ENCODE data around the gene SUN2. TPM values are rescaled to one million over a fixed set of nuclear protein-coding genes. Genes with fewer than 3 reads are reported as not detected.

The SUN2 gene
- total and polyA plus RNA-seq, 11 donors, result 41.3 to 405 (median 125) TPM

DNA sequence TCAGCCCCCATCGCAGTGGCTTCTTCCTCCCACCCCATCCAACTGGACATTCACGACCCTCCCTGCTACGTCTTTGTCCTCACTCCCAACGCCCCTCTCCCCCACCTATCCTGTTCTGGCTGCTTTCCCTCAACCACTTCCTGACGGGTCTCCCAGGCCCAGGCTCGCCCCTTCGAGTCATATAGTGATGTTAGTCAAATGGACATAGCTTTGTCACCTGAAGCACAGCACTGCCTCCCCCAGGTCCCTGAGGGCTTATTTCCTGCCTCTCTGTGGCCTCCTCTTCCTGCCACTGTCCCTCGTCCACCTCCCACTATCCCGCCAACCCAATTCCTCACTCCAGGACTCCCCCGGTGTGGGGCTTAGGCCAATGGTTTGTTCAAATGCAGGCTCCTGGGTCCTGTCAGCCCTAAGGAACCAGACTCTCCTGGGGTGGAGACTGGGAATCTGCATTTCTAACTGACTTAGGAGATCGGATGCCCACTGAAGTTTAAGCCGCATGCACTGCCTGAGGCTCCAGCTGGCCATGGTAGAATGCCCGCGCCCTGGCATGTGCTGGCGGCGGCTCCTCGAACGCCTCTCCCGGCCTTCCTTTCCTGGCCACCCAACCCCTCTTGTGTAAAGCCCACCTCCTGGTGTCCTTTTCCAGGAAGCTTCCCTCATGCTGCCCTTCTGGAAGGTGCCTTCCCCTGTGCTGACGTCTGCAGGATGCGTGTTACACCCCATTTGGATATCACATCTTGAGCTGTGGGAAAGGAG, 18.3 kb downstream of the SUN2 start:
- Histone ChIP-seq H3K9me3 (no peaks in the 10 kb centered on the region), H3K27me3 (no peaks in the 10 kb centered on the region), H3K27ac (peak overlapping the region in 2 of 12 donors; percentile 13 to 40), H3K36me3 (peaks cover 8 to 99% (median 76%) of the 10 kb centered on the region in 9 donors), H3K4me1 (peaks cover 0 to 37% (median 24%) of the 10 kb centered on the region in 12 donors), H3K4me3 (no peak overlapping the region)
- intact Hi-C loops (cut with DNase I), result no loop called here
- ATAC-seq (no peak), DNase-seq (peak in 2 of 5 donors; percentile 9 to 37)
- 77 to 79% (median 77%) methylated on average over 21 of the region's 21 CpGs for WGBS, 4 donors
- TF ChIP-seq POLR2A (IDR thresholded peaks at IDR 0.05), result no peak
- TF ChIP-seq, protein P1, sequence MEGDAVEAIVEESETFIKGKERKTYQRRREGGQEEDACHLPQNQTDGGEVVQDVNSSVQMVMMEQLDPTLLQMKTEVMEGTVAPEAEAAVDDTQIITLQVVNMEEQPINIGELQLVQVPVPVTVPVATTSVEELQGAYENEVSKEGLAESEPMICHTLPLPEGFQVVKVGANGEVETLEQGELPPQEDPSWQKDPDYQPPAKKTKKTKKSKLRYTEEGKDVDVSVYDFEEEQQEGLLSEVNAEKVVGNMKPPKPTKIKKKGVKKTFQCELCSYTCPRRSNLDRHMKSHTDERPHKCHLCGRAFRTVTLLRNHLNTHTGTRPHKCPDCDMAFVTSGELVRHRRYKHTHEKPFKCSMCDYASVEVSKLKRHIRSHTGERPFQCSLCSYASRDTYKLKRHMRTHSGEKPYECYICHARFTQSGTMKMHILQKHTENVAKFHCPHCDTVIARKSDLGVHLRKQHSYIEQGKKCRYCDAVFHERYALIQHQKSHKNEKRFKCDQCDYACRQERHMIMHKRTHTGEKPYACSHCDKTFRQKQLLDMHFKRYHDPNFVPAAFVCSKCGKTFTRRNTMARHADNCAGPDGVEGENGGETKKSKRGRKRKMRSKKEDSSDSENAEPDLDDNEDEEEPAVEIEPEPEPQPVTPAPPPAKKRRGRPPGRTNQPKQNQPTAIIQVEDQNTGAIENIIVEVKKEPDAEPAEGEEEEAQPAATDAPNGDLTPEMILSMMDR (IDR thresholded peaks at IDR 0.05), result no peak

DNA sequence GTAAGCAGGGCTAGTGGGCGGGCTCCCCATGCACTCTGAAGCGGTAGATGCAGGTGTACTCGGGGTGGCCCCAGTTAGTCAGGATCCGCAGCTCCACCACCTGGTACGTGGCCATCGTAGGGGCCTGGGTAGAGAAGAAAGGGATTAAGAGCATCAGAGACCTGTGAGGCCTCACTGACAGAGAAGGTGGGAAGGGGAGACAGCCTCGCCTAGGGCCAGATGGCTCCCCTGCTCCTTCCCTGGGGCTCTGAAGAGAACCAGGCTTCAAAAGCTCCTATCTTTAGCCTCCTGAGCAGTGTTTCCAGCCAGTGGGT, 19.6 kb downstream of the SUN2 start:
- H3K4me1 ChIP-seq, result peaks cover 0 to 48% (median 29%) of the 10 kb centered on the region in 12 donors
- H3K36me3 ChIP-seq, result peaks cover 8 to 99% (median 75%) of the 10 kb centered on the region in 9 donors
- ATAC-seq, result no peak
- WGBS, 4 donors, result 90 to 94% (median 92%) methylated on average over 6 to 7 of the region's 7 CpGs
- H3K4me3 ChIP-seq, result no peak overlapping the region
- H3K27ac ChIP-seq, result peak overlapping the region in 1 of 12 donors; percentile 88
- peak in 2 of 5 donors; percentile 26 to 44 for DNase-seq
- TF ChIP-seq, protein P1 (IDR thresholded peaks at IDR 0.05), result no peak
- TF ChIP-seq POLR2A (IDR thresholded peaks at IDR 0.05), result no peak
- no peaks in the 10 kb centered on the region for H3K9me3 ChIP-seq
- intact Hi-C loops (cut with DNase I), result no loop called here
- no peaks in the 10 kb centered on the region for H3K27me3 ChIP-seq

DNA sequence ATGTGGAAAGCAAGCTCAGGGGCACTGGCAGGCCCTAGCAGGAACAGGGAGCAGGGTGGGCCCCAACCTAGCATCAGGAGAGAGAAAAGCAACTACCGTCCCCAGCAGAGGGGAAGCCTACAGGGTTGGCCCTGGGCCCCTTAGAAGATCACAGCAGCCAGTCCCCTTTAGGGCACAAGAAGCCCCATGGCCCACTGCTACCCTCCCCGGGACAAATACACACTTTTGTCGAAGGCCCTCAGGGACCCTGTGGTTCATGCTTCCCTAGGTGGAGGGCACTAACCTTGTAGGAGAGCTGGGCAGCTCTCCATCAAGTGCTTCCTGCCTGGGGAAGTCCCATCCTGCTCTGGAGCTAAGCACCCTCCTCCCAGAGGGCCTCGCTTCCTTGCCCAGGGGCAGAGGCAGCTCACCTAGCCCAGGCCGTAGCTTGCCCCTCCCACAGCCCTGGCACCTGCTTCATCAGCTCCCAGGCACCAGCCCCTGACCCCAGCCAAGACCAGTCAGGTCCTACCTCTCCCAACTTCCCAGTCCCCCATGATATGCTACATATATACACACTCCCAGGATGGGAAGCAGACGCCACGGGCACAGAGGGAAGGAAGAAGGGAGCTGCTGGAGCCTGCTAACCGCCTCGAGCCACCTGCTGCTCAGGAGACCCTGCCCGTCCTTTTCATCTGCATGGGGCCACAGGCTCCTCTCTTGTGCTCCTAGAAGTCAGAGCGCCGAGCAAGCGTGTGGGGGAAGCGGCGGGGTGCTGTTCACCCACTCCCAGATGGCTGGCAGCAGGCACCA, 20.1 kb downstream of the SUN2 start:
- intact Hi-C loops (cut with DNase I), result no loop called here

More for the DNA sequence above, 20.1 kb downstream of the SUN2 start:
- Histone ChIP-seq H3K4me3 (no peak overlapping the region), H3K27ac (peak overlapping the region in 2 of 12 donors; percentile 5 to 88), H3K27me3 (no peaks in the 10 kb centered on the region), H3K9me3 (no peaks in the 10 kb centered on the region), H3K4me1 (peaks cover 0 to 48% (median 29%) of the 10 kb centered on the region in 12 donors), H3K36me3 (peaks cover 7 to 98% (median 73%) of the 10 kb centered on the region in 9 donors)
- 70 to 79% (median 79%) methylated on average over 12 to 15 of the region's 15 CpGs for WGBS, 4 donors
- TF ChIP-seq POLR2A (IDR thresholded peaks at IDR 0.05), result no peak
- TF ChIP-seq, protein P1 (IDR thresholded peaks at IDR 0.05), result no peak
- DNase-seq (peak in 2 of 5 donors; percentile 20 to 59), ATAC-seq (no peak)
